TTC549 (cell line): Measurements from ENCODE around the gene CD2.
"Not testable (repeated sequence)": the region's sequence is repeated elsewhere in the genome, so short reads cannot be mapped to it uniquely, and the experiment has no call there.

ENCODE experiments used
- FAIRE-seq: peaks from 2 replicates; lab custom pipeline; 2012; peaks lifted over from hg19 to GRCh38; lab: Jason Lieb, UNC

The CD2 gene

DNA sequence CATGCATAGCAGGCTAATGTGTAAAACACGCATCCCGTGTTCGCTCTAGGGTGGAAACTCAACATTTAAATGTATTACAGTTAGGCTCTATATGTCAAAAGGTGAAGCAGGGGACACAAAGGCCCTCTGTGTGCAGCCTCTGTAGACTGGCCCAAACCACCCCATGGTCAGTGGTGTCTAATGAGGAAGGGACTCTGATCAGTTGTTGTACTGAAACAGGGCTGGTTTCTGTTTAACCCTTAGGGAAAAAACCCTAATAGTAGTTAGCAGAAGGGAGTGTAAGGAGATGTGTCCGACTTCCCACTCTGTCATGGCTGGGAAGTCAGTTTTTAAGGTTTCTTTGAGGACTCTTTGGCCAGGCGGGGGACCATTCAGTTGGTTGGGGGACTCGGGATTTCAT is 21.5 kb upstream of the CD2 start:
- FAIRE-seq, result no peak

DNA sequence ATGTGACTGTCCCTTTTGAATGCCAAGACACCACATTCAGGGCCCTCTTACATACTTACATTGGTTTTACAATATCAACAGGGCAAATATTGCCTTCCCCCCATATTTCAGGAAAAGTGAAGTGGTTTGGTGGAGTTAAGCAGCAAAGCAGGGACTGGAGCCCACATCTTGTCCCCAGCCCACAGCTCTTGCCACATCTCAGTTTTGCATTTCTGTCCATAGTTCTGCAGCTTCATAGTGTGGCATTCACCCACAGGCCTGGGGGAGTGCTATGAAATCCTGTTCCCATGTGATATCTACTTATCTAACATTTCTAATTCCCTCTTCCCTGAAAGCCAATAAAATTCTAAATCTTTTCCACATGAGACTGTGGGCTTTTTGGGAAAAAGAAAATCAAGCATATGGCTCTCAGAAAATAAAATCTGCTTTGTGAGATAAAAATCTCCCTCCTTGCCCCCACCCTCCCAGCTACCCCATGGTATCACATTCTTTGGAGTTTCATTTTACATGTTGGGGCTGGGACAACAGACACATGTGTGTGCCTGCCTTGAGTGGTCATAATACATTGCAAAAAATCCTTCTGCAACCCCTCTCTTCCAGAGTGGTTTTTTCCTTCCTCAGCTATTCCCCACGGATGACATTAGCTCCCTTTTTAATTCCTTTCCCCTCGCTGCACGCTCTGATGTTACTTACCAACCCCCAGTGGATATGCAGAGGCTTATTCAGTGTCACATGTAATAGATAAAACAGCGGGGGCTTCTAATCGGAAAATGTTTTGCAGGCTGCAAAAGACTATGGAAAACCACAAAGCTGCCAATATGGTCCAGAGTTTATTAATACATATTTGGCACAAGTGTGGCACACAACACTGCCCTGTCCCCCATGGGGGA is 20.5 kb upstream of the CD2 start:
- no peak for FAIRE-seq

DNA sequence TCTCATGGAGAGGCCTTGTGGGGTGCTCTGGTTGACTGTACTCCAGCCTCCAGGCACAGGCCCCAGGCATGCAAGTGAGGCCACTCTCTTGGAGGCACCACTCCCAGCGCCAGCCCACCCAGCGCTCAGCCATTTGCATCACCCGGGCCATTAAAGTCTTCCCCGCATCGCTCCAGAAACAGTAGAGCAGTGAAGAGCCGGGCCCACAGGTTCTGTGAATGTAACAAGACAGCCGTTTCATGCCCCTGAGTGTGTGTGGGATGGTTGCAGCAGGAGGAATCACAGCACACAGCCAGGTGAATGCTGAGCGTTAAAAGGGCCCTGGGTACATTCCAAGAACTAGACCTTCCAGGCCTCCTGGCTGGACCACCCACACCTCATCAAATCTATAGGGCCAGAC is 19.0 kb upstream of the CD2 start:
- FAIRE-seq, result no peak

DNA sequence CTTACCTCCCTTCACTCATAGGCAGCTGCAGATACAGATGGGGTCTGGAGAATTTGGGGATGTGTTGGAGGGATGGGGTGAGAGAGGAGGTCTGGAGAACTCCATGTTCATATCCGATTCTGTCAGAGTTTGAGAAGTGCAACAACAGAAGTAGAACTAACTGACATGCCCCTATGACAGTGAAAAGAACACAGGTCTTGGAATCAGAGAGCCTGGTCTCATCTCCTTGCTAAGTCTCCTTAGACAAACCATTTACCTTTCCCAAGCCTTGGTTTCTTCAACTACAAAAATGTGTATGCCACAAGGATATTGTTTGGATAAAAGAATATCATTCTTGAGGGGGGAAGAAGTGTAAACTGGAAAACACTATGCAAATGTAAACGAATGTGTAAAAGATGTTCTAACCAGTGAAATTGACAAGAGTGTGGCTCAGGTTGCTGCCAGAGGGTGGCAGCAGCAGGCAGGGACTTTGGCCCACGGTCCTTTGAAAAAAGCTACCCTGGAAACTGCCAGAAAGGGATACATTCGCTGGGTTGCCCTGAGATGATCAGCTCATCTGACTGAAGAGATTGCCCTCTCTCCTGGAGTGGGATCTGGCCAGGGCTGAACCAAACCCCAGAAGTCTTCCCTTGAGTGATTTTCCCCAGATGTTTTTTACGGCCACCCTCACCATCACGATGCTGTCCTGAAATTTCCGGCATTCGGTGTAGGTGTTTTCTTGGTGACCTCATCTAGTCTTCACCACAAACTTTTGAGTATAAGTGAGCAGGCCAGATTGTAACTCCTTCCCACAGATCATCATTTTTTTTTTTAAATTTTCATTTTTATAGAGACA is 17.0 kb upstream of the CD2 start:
- FAIRE-seq, result no peak

DNA sequence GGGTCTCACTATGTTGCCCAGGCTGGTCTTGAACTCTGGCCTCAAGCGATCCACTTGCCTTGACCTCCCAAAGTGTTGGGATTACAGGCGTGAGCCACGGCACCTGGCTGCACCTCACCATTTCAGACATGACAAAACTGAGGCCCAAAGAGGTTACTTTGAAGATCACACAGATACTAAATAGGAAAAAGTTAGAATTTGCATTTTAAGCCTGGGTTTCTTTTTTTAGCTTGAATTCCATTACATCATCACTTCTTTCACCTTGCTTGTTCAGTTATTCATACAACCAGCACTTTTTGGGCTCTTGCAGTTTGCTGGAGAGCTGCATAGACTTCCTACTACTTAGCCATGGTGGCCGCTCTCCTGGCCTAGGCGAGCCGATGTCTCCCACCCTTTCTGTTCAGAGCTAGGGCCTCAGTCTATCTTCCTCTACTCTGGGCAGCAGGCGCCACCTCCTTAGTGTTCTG is 16.3 kb upstream of the CD2 start:
- FAIRE-seq, result no peak

DNA sequence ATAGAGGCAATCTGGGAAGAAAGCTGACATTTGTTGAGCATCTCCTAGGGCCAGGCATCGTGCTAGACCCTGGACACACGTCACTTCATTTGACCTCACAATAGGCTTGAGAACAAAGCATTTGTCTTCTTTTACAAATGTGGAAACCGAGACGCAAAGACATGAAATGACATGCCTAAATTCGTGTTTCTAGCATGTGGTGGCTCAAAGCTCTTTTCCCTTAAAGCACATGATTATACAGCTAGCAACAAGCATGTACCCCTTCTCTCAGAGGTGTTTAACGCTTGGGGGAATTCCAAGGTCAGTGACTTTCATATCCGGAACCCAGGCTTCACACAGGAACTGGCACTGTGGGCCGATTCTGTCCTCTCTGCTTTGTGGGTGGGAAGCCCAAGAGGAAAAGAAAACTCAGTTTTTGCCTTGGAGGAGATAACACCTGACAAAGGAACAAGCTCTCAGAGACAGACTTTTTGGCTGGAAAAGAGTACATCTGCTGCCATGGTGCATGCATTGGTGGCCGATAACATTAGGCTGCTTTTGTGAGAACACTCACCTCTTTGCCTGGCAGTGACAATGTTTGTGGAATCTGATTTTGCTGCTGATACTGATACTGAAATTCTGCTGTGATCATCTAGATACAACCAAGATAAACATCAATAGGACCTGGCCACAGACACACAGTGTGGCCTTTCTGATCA is 15.4 kb upstream of the CD2 start:
- no peak for FAIRE-seq

DNA sequence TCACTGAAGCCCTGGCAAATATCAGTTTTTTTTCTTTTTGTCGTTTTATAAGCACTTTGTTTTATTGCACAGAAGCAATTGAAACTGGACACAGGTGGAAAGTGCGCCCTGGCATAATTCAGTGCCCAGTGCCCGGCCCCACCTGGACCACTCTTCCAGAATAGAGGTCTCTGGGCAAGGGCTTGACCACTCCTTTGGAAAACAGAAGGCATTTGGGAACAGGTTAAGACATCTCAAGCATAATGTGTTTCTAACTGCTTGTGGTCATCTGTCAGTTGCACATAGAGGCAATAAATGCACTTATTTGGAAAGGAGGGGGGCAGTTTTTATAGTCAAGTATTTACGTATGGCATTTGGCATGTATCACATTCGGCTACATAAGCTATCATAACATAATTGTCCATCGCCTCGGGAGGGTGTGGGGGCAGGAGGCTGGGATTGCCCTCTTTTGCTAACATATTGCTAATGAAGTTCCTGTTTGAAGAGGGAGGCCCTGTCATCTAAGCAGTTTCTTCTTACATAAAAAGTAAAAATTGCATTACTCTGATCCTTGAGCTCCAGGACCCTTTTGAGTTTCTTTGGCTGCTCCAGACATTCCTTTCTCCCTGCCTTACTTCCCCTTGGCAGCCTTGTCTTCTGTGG is 14.7 kb upstream of the CD2 start:
- FAIRE-seq, result no peak

DNA sequence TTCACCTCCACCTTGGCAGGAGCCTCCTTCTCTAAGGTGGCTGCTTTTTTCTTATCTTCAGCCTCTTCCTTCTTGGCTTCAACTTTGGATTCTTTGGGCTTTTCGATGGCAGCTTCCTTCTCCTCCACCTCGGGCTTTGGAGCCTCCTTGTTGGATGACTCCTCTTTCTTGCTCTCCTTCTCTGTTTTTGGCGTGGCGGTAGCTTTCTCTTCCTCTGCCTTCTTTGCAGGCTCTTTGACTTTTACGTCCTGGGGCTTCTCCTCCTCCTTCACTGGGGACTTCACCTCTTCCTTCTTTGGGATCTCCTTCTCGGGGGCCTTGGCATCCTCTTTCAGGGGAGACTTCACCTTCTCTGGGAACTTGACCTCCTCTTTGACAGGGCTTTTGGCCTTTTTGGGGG is 13.9 kb upstream of the CD2 start:
- no peak for FAIRE-seq

DNA sequence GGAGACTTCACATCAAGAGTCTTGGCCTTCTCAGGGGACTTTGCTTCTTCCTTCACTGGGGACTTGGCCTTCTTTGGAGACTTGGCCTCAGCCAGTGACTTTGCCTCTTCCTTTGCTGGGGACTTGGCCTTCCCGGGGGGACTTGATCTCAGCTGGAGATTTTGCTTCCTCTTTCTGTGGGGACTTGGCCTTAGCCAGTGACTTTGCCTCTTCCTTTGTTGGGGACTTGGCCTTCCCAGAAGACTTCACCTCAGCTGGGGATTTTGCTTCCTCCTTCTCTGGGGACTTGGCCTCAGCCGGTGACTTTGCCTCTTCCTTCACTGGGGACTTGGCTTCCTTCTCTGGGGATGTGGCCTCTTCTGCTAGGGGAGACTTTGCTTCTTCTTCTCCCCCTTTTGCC is 13.5 kb upstream of the CD2 start:
- no peak for FAIRE-seq

DNA sequence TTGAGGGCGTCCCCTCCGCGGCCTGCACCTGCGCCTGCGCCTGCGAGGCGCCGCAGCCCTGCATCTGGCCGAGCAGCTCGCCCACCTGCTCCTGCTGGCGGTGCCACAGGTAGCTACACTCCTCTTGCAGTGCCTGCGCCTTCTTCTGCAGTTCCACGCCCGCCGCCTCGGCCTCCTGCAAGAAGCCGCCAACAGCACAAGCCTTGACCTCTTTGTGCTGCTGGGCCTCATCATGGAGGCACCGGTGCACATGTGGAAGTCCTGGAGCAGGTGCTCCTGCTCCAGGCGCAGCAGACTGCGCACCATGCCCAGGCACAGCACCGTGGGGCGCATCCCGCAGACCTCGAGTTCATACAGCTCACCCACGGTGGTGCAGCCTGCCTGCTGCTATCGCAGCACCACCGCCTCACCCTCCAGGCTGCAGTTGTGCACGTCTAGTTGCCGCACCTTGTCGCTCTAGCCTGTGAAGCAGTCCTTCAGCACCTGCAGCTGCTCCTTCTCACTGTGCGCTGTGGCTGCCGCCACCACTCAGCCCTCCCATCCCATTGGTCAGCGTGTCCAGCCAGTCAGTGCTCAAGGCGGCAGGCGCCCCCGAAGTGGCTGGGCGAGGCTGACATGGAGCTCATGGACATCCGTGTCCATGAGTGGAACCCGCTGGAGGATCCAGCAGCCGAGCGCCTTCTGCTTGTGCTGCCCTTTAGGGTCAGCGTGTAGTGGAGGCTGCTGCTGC is 12.2 kb upstream of the CD2 start:
- no peak for FAIRE-seq

DNA sequence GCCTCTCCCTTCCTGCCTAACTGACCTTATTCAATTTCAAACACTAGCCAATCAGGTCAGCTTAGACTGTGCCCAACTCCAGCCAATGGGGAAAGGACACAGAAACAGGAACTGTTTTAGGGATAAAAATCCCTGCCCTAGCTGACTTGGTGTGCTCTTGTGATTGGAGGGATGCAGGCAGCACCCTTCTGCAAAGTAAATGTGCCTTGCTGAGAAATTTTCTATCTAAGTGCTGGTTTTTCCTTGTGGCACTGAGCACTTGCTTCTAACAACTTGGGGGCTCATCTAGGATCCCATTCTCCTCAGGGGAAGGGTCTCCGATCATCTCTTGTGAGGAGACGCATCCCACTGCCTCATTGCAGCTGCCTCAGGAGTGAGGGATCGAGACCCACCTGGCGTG is 10.7 kb upstream of the CD2 start:
- no peak for FAIRE-seq

DNA sequence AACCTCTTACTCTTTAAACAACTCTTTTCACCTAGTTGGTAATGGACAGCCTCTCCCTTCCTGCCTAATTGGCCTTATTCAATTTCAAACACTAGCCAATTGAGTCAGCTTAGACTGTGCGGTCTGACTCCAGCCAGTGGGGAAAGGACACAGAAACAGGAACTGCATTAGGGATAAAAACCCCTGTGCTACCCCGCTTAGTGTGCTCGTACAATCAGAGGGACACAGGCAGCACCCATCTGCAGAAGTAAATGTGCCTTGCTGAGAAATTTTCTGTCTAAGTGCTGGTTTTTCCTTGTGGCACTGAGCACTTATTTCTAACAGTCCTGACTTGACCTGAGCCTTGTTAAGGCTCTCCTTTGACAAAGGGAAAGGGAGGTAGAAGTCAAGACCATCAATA is 6.0 kb upstream of the CD2 start:
- no peak for FAIRE-seq

DNA sequence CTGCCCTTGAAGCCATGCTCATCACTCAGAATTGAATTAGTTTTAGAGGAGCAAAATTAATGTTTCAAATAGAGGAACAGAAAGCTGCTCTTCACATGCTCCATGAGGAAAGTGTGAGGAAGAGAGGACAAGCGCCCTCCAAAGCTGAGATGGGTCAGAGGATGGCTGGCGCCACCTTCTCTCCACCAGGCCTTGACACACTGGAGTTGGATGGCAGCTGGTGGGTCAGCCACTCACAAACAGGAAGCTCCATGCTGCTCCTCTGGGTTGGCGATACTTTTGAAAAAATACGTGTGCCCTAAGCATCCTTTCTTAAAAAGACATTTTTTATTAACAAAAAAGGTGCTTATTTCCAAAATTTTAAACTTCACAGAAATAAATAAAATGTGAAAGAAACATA is 3.1 kb upstream of the CD2 start:
- FAIRE-seq, result no peak

DNA sequence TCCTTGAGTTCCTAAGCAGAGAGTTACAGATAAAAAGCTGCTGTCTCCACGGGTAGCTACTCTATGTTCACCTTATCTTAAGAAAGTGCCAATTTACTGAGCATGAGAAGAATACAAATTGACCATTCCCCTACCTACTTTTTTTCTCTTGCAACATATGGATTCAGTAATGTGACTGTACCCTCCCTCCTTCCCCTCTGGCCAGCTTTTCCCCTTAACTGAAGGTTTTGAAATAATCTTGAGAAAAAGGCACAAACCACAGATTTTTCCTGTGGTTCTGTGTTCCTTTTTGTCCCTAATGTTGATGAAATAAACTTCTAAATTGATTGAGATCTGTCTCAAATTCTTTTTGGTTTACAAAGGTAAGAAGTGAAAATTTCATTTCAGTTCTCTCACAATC is 2.6 kb upstream of the CD2 start:
- FAIRE-seq, result no peak

DNA sequence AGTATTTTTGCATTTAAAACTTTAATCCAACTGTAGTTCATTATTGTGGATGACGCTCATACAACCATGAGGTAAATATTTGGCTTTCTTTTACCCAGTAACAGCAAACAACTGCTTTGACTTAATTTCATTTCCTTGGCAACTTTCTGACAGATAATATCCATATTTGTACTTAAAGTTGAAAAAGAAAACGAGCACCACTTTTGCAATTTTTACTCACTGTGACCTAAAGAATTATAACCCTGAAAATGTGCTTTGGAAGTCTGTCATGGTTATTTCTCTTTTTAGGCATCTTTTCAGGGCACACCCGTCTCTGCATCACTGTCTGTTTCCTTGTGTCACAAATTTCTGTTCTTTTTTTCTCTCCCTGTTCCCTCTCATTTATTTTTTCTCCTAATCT is 918 bp upstream of the CD2 start:
- no peak for FAIRE-seq

DNA sequence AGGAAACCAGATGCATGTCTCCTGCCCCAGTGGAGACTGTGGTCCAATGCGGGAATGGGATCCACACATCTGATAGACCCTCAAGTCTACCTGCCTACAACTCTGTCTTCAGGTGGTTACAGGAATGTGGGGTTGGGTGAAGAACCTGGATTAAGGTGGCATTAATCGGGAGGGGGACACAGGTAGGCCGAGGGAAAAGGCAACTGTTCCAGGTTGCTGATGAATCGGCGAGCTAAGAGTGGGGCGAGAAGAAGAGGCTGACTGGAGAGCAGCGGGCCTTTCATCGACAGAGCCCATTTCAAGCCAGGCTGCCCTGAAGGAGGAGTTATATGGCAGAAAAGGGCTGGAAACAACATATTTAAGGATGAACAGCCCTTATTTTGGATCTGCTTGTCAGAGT is 836 bp downstream of the CD2 start:
- FAIRE-seq, result no peak

DNA sequence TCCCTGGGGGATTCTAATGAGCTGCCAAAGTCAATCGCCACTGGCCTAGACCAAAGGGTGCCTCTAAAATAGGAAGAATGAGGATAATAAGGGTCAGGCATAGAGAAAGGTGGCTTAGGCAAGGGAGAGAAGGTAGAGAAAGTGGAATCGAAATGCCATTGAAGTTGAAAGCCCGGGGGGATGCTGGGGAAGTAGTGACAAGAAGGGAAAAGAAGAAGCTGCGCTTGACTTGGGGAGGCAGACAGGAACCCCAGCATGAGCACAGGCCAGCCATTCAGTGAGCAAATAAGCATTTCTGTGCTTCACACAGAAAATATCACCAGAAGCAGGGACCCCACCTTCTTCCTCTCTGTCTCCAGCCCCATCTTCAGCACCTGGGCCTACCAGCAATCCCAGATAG is 1.5 kb downstream of the CD2 start:
- FAIRE-seq, result no peak

DNA sequence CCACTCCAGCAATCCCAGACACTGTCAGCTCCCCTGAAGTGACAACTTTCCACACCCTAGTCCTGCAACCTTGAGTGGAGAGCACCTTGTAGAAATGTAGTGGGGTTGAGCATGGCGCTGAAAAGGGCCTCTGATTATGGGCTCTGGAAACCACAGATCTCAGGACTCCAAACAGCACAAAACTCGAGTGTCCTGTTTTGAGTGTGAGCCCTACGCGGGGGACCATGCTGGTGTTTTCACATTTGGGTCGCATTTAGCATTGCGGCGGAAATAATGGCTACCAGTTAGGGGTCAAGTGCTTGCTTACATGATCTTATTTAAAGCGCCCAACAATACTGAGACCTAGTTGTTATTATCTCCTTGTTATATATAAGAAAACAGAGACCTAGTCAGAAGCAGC is 1.9 kb downstream of the CD2 start:
- not testable (repeated sequence) for FAIRE-seq

DNA sequence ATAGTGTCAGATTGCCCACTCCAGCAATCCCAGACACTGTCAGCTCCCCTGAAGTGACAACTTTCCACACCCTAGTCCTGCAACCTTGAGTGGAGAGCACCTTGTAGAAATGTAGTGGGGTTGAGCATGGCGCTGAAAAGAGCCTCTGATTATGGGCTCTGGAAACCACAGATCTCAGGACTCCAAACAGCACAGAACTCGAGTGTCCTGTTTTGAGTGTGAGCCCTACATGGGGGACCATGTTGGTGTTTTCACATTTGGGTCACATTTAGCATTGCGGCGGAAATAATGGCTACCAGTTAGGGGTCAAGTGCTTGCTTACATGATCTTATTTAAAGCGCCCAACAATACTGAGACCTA is 4.2 kb downstream of the CD2 start:
- FAIRE-seq, result not testable (repeated sequence)

DNA sequence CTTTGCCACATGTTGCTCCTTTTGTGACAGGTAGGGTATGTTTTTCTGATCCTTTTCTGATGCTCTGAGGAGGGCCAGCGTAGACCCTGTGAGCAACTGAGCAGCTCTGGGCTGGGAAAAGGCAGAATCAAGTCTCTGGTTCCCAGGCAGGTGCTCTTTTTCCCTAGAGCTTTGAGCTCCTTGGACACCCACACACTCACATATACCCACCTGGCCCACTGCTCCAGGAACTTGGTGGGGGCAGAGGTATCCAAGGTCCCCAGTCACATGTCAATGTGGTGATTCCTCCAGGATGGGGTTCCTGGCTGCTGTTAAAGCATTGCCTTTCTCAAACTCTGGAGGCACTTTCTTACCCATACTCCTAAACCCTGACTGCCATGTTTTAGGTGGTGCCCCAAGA is 5.4 kb downstream of the CD2 start:
- no peak for FAIRE-seq

DNA sequence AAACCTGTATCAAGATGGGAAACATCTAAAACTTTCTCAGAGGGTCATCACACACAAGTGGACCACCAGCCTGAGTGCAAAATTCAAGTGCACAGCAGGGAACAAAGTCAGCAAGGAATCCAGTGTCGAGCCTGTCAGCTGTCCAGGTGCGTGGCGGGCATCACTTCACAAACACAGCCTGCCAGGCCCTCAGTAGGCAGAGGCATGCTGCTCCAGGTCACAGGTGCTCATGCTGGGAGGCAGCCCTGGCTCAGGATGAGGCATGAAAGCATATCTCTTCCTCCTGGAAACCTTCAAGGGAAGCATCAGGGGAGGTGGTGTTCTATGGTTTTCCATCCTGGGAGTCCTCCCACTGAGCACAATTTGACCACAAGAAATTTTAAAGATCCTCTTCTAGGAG is 6.3 kb downstream of the CD2 start:
- no peak for FAIRE-seq
